Tibial nerve (tissue), 4 donors: Measurements from ENCODE around the gene KRTAP29-1.

ENCODE experiments used
- EP300 ChIP-seq, 2 donors: sonication (generic); formaldehyde crosslinking; IDR thresholded peaks; one replicate each; pipeline ENCODE4 v1.6.1; 2017; ENCODE audit warnings: antibody characterized with exemption in 2 of 2, mild to moderate bottlenecking in 1 of 2
- TF ChIP-seq, protein P1 (sequence below), 5 experiments: fragments of 200-600 bp in 3 of 5; fragments of 450-650 bp in 2 of 5; sonication (generic) in 3 of 5; IDR thresholded peaks; one replicate each; pipeline ENCODE4 v1.5.1; 2016 to 2019; ENCODE audit warnings: antibody characterized with exemption in 5 of 5, mild to moderate bottlenecking in 3 of 5, moderate library complexity in 2 of 5

DNA sequence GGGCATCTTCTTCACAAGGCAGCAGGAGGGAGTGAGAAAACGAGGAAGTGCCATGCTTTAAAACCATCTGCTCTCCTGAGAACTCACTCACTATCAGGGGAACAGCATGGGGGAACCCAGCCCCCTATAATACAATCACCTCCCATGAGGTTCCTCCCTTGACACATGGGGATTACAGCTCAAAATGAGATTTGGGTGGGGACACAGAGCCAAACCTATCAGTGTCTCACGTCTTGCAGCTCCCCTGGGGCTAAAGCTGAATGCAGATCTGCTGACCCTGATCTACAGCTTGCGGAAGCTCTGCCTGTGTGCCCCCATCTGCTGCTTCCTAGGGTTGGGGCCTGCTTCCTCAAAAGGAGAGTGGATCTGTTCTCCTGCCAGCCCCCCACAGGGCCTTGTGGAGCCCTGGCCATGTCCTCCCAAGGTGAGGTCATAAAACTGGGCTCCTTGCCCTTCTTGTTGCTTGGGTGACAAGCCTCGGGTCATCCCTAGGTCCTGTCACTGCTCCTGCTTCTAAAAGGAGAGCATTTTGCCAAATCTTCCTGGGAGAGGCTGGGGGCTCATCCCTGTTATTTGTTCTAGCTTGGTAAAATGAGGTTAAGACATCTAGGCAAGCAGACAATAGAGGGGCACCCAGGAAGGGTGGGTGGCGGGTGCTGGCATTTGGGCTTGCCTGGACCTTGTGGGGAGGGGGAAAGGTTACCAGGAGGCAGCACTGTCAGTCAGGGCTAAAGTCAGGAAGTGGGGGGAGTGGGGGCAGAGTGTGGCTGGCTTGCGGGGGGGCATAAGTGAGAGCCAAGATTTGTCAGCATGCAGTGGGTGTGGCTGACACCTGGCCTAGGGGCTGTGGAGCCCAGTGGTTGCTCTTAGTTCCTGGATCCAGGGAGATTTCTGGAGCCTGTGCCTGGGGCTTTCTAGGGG lies 32.0 kb upstream of the KRTAP29-1 start:
- TF ChIP-seq, protein P1, sequence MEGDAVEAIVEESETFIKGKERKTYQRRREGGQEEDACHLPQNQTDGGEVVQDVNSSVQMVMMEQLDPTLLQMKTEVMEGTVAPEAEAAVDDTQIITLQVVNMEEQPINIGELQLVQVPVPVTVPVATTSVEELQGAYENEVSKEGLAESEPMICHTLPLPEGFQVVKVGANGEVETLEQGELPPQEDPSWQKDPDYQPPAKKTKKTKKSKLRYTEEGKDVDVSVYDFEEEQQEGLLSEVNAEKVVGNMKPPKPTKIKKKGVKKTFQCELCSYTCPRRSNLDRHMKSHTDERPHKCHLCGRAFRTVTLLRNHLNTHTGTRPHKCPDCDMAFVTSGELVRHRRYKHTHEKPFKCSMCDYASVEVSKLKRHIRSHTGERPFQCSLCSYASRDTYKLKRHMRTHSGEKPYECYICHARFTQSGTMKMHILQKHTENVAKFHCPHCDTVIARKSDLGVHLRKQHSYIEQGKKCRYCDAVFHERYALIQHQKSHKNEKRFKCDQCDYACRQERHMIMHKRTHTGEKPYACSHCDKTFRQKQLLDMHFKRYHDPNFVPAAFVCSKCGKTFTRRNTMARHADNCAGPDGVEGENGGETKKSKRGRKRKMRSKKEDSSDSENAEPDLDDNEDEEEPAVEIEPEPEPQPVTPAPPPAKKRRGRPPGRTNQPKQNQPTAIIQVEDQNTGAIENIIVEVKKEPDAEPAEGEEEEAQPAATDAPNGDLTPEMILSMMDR (IDR thresholded peaks at IDR 0.05), result no peak
- TF ChIP-seq EP300 (IDR thresholded peaks at IDR 0.05), result no peak
